Breast epithelium (tissue), 3 donors: ENCODE measurements around the gene NAAA.

Experiments used
- CTCF ChIP-seq, 3 donors: fragments of 450-650 bp; IDR thresholded peaks; one replicate each; pipeline ENCODE4 v1.5.1; 2016 to 2017; ENCODE audit warnings: antibody characterized with exemption in 3 of 3, mild to moderate bottlenecking in 3 of 3, moderate library complexity in 3 of 3
- POLR2A ChIP-seq: fragments of 450-650 bp; IDR thresholded peaks from one replicate; pipeline ENCODE4 v1.6.1; 2016; ENCODE audit warnings: antibody characterized with exemption, mild to moderate bottlenecking, moderate library complexity

- TF ChIP-seq CTCF (IDR thresholded peaks at IDR 0.05) (no peak), POLR2A (no peak)
Observed at GRCh38 chr4:75891611-75892010, 49.2 kb downstream of the NAAA start.
